GM18870 (cell line): ENCODE results near the gene ZNF284.
"Not testable (repeated sequence)": the region's sequence is repeated elsewhere in the genome, so short reads cannot be mapped to it uniquely, and the experiment has no call there.

ENCODE experiments used
- ATAC-seq: cut with Tn5 transposase; IDR thresholded peaks from one replicate; pipeline ENCODE4 v1.9.1; 2021; ENCODE audit warnings: moderate library complexity; ENCODE audit not compliant: unreplicated experiment

The ZNF284 gene

GRCh38 chr19:44109458-44109857 lies 37.5 kb downstream of the ZNF284 start:
- no peak for ATAC-seq

GRCh38 chr19:44111910-44112463 lies 40.0 kb downstream of the ZNF284 start:
- no peak for ATAC-seq

GRCh38 chr19:44112802-44113137 lies 40.8 kb downstream of the ZNF284 start:
- ATAC-seq: peak; percentile 18

- ATAC-seq: peak; percentile 95
Measured at GRCh38 chr19:44113138-44113783, 41.3 kb downstream of the ZNF284 start, which contains the start of gene ZNF225. Gene ZNF225 (plus strand): TSS chr19:44113399. CDS start chr19:44115828, 2,429 bp downstream.

GRCh38 chr19:44113784-44114390 lies 41.9 kb downstream of the ZNF284 start:
- ATAC-seq: no peak

- not testable (repeated sequence) for ATAC-seq
Measured at GRCh38 chr19:44121162-44121561, 49.2 kb downstream of the ZNF284 start.

GRCh38 chr19:44131955-44132354 lies 60.0 kb downstream of the ZNF284 start:
- ATAC-seq: no peak
